Liver (tissue), 9 donors: Measurements from ENCODE around the gene ZDHHC9. TPM values are rescaled to one million over a fixed set of nuclear protein-coding genes. Genes with fewer than 3 reads are reported as not detected.

ENCODE experiments used
- DNase-seq: peaks from one replicate; pipeline ENCODE4 v3.0.0-alpha.2; 2017; ENCODE audit warnings: low spot score
- H3K27ac ChIP-seq, 2 donors: one replicate each; pipeline ENCODE4 v1.7.0; 2013; ENCODE audit warnings: inconsistent platforms in 2 of 2, low read length in 2 of 2, control low read depth in 1 of 2, low read depth in 1 of 2, mild to moderate bottlenecking in 1 of 2
- H3K27me3 ChIP-seq, 4 donors: one replicate each; pipeline versions ENCODE4 v1.6.1 to v1.7.0; 2013; ENCODE audit warnings: low read length in 3 of 4, inconsistent platforms in 1 of 4, mild to moderate bottlenecking in 1 of 4, moderate library complexity in 1 of 4; ENCODE audit not compliant: control insufficient read depth in 4 of 4, insufficient read depth in 4 of 4
- H3K36me3 ChIP-seq, 4 donors: one replicate each; pipeline versions ENCODE4 v1.6.1 to v1.7.0; 2013; ENCODE audit warnings: low read length in 3 of 4, mild to moderate bottlenecking in 3 of 4, low read depth in 1 of 4, moderate library complexity in 1 of 4; ENCODE audit not compliant: control insufficient read depth in 4 of 4, insufficient read depth in 3 of 4
- H3K4me1 ChIP-seq, 4 donors: one replicate each; pipeline versions ENCODE4 v1.6.1 to v1.7.0; 2013; ENCODE audit warnings: low read length in 3 of 4, mild to moderate bottlenecking in 3 of 4, moderate library complexity in 1 of 4; ENCODE audit not compliant: control insufficient read depth in 4 of 4, insufficient read depth in 4 of 4
- H3K4me3 ChIP-seq, 3 donors: one replicate each; pipeline versions ENCODE4 v1.6.1 to v1.7.0; 2013; ENCODE audit warnings: low read length in 3 of 3, control low read depth in 1 of 3, low read depth in 1 of 3, mild to moderate bottlenecking in 1 of 3
- H3K9ac ChIP-seq, 2 donors: one replicate each; pipeline ENCODE4 v1.7.0; 2013; ENCODE audit warnings: low read length in 2 of 2, mild to moderate bottlenecking in 2 of 2, moderate library complexity in 2 of 2, control low read depth in 1 of 2, low read depth in 1 of 2
- H3K9me3 ChIP-seq, 4 donors: one replicate each; pipeline versions ENCODE4 v1.6.1 to v1.7.0; 2013; ENCODE audit warnings: low read length in 3 of 4; ENCODE audit not compliant: control insufficient read depth in 4 of 4
- ATF3 ChIP-seq: IDR thresholded peaks from 2 replicates; pipeline ENCODE4 v1.6.1; 2016; ENCODE audit warnings: antibody characterized with exemption
- CTCF ChIP-seq: fragments of 150-350 bp; IDR thresholded peaks from 2 replicates; pipeline ENCODE4 v1.5.1; 2017; ENCODE audit warnings: improper control_type of control experiment, low read depth, low read length; ENCODE audit not compliant: missing input control
- EGR1 ChIP-seq, 2 donors: IDR thresholded peaks; 2 replicates each; pipeline ENCODE4 v1.6.1; 2016 to 2018; ENCODE audit warnings: antibody characterized with exemption in 2 of 2, low read depth in 2 of 2
- FOXA1 ChIP-seq: IDR thresholded peaks from 2 replicates; pipeline ENCODE4 v1.6.1; 2016; ENCODE audit warnings: antibody characterized with exemption
- FOXA2 ChIP-seq: IDR thresholded peaks from 2 replicates; pipeline ENCODE4 v1.6.1; 2016; ENCODE audit warnings: antibody characterized with exemption
- HNF4A ChIP-seq, 2 donors: conservative IDR thresholded peaks; 2 replicates each; pipeline ENCODE4 v1.6.1; 2016; ENCODE audit warnings: antibody characterized with exemption in 2 of 2, mild to moderate bottlenecking in 2 of 2
- HNF4G ChIP-seq: IDR thresholded peaks from 2 replicates; pipeline ENCODE4 v1.6.1; 2016; ENCODE audit warnings: antibody characterized with exemption
- JUND ChIP-seq, 2 donors: IDR thresholded peaks; 2 replicates each; pipeline ENCODE4 v1.6.1; 2016; ENCODE audit warnings: antibody characterized with exemption in 2 of 2
- MAX ChIP-seq: IDR thresholded peaks from 2 replicates; pipeline ENCODE4 v1.6.1; 2016; ENCODE audit warnings: antibody characterized with exemption
- NR2F2 ChIP-seq: IDR thresholded peaks from 2 replicates; pipeline ENCODE4 v1.6.1; 2016; ENCODE audit warnings: antibody characterized with exemption
- RXRA ChIP-seq, 2 donors: IDR thresholded peaks; 2 replicates each; pipeline ENCODE4 v1.6.1; 2017 to 2018; ENCODE audit warnings: antibody characterized with exemption in 2 of 2, mild to moderate bottlenecking in 1 of 2
- SP1 ChIP-seq: IDR thresholded peaks from 2 replicates; pipeline ENCODE4 v1.6.1; 2018; ENCODE audit warnings: antibody characterized with exemption, mild to moderate bottlenecking
- TAF1 ChIP-seq: conservative IDR thresholded peaks from 2 replicates; pipeline ENCODE4 v1.6.1; 2016; ENCODE audit warnings: antibody characterized with exemption, mild to moderate bottlenecking
- YY1 ChIP-seq: IDR thresholded peaks from 2 replicates; pipeline ENCODE4 v1.6.1; 2016; ENCODE audit warnings: antibody characterized with exemption, mild to moderate bottlenecking
- WGBS: extraction: QIAGEN DNeasy Blood & Tissue Kit; methylation state at CpG from one replicate; pipeline ENCODE4 v1.1.7; 2013; 5-methylcytosine and 5-hydroxymethylcytosine counted together
- polyA plus RNA-seq, 2 donors: library from polyadenylated mRNA; stranded (reverse) in 1 of 2; unstranded in 1 of 2; fragments of 200-250 nt in 1 of 2; fragments of >200 nt in 1 of 2; fragmentation: Nextera tagmentation in 1 of 2; extraction: Ambion mirVana in 1 of 2; gene quantifications; one replicate each; pipeline versions ENCODE4 v1.2.1 to v1.2.3, GENCODE V29; 2013 to 2015
- total RNA-seq, 2 donors: library from RNA; depleted of rRNA; stranded (reverse); fragments of >200 nt; gene quantifications; one replicate each; pipeline ENCODE4 v1.2.3, GENCODE V29; 2014
- TF ChIP-seq, protein P1 (sequence below): IDR thresholded peaks from 2 replicates; pipeline ENCODE4 v1.6.1; 2016; ENCODE audit warnings: antibody characterized with exemption
- TF ChIP-seq, protein P2 (sequence below): IDR thresholded peaks from 2 replicates; pipeline ENCODE4 v1.6.1; 2016; ENCODE audit warnings: antibody characterized with exemption, mild to moderate bottlenecking
- donor health status: healthy.
- donor health status: healthy.
- donor health status: healthy.
- donor health status: healthy.
- donor health status: healthy.

Gene ZDHHC9
- total and polyA plus RNA-seq, 4 donors = 10.2 to 26.8 (median 24.3) TPM

DNA sequence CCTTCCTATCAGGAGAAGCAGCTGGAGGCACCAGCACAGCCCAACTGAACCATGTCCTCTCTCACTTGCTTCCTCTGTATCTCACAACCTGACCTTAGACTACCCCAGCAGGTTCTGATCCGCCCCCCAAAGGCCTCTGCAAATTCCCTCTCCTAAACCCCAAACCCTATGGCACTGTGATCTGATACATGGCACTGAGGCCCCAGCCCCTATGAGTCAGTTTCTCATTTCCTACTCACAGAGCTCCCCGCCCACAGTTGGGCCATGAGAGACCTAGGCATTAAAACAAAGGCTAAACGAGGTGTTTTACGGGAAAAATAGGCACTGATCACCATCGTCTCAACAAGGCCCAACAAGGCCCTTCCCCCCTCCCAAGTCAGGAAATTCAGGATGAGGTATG is 44.8 kb downstream of the ZDHHC9 start (continued):
- TF ChIP-seq TAF1 (no peak), ATF3 (no peak), SP1 (no peak), HNF4A (conservative IDR thresholded peaks at IDR 0.05) (no peak), NR2F2 (no peak), EGR1 (IDR thresholded peaks at IDR 0.05; ENCODE audit: low read depth in 2 of 2) (no peak)

DNA sequence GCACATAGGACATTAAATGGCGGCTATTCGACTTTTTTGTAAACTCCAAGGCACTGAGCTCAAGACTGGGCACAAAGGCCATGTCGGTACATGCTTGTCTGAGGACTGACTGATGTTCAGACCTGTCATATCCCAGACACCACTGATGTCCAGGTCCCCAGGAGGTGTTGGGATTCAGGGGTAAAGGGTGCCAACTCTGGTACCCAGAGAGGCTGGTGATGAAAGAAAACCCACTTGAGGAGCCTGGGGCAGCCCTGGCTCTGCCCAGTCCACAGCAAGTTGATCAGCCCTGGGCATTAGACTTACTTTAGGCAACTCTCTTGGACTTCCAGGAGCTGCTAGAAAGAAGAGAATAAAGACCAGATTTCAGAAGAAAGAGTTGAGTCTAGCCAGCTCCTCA is 45.2 kb downstream of the ZDHHC9 start:
- TF ChIP-seq JUND (IDR thresholded peaks at IDR 0.05) (no peak), RXRA (IDR thresholded peaks at IDR 0.05) (no peak), FOXA1 (no peak), HNF4A (conservative IDR thresholded peaks at IDR 0.05) (no peak), EGR1 (IDR thresholded peaks at IDR 0.05; ENCODE audit: low read depth in 2 of 2) (no peak), YY1 (no peak), HNF4G (no peak), MAX (no peak), FOXA2 (no peak), ATF3 (no peak)
- TF ChIP-seq, protein P1, sequence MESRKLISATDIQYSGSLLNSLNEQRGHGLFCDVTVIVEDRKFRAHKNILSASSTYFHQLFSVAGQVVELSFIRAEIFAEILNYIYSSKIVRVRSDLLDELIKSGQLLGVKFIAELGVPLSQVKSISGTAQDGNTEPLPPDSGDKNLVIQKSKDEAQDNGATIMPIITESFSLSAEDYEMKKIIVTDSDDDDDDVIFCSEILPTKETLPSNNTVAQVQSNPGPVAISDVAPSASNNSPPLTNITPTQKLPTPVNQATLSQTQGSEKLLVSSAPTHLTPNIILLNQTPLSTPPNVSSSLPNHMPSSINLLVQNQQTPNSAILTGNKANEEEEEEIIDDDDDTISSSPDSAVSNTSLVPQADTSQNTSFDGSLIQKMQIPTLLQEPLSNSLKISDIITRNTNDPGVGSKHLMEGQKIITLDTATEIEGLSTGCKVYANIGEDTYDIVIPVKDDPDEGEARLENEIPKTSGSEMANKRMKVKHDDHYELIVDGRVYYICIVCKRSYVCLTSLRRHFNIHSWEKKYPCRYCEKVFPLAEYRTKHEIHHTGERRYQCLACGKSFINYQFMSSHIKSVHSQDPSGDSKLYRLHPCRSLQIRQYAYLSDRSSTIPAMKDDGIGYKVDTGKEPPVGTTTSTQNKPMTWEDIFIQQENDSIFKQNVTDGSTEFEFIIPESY = no peak
- 97% methylated on average over 3 of the region's 3 CpGs for WGBS
- H3K36me3 ChIP-seq = peaks cover 0 to 2% (median 0%) of the 10 kb centered on the region in 4 donors
- no peak for DNase-seq
- no peaks in the 10 kb centered on the region for H3K27me3 ChIP-seq
- H3K9me3 ChIP-seq = no peaks in the 10 kb centered on the region
- H3K27ac ChIP-seq = no peak overlapping the region
- H3K9ac ChIP-seq = no peak overlapping the region
- no peaks in the 10 kb centered on the region for H3K4me1 ChIP-seq
- no peak overlapping the region for H3K4me3 ChIP-seq

GRCh38 chrX:129797251-129797906 is 46.3 kb downstream of the ZDHHC9 start:
- H3K4me3 ChIP-seq = no peak overlapping the region
- 94% methylated on average over 4 of the region's 4 CpGs for WGBS
- TF ChIP-seq CTCF = no peak
- TF ChIP-seq JUND (IDR thresholded peaks at IDR 0.05) = no peak
- TF ChIP-seq NR2F2 = no peak
- TF ChIP-seq MAX = no peak
- TF ChIP-seq, protein P1 = no peak
- TF ChIP-seq ATF3 = no peak
- TF ChIP-seq, protein P2, sequence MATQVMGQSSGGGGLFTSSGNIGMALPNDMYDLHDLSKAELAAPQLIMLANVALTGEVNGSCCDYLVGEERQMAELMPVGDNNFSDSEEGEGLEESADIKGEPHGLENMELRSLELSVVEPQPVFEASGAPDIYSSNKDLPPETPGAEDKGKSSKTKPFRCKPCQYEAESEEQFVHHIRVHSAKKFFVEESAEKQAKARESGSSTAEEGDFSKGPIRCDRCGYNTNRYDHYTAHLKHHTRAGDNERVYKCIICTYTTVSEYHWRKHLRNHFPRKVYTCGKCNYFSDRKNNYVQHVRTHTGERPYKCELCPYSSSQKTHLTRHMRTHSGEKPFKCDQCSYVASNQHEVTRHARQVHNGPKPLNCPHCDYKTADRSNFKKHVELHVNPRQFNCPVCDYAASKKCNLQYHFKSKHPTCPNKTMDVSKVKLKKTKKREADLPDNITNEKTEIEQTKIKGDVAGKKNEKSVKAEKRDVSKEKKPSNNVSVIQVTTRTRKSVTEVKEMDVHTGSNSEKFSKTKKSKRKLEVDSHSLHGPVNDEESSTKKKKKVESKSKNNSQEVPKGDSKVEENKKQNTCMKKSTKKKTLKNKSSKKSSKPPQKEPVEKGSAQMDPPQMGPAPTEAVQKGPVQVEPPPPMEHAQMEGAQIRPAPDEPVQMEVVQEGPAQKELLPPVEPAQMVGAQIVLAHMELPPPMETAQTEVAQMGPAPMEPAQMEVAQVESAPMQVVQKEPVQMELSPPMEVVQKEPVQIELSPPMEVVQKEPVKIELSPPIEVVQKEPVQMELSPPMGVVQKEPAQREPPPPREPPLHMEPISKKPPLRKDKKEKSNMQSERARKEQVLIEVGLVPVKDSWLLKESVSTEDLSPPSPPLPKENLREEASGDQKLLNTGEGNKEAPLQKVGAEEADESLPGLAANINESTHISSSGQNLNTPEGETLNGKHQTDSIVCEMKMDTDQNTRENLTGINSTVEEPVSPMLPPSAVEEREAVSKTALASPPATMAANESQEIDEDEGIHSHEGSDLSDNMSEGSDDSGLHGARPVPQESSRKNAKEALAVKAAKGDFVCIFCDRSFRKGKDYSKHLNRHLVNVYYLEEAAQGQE = no peak
- no peak for TF ChIP-seq SP1
- TF ChIP-seq RXRA (IDR thresholded peaks at IDR 0.05) = no peak
- no peaks in the 10 kb centered on the region for H3K27me3 ChIP-seq
- H3K9ac ChIP-seq = no peak overlapping the region
- no peaks in the 10 kb centered on the region for H3K4me1 ChIP-seq
- DNase-seq = no peak
- H3K27ac ChIP-seq = no peak overlapping the region
- H3K9me3 ChIP-seq = no peaks in the 10 kb centered on the region
- peaks cover 0 to 2% (median 0%) of the 10 kb centered on the region in 4 donors for H3K36me3 ChIP-seq
